SJSA1 (cell line): ENCODE measurements around the gene SBF2. TPM values are rescaled to one million over a fixed set of nuclear protein-coding genes. Genes with fewer than 3 reads are reported as not detected.

ENCODE experiments used
- DNase-seq, 2 experiments: peaks; one replicate each; pipeline ENCODE4 v3.0.0-alpha.2; 2015 to 2020; ENCODE audit warnings: low spot score in 2 of 2, low read depth in 1 of 2
- H3K27ac ChIP-seq: fragments of 250-450 bp; sonication (Bioruptor Pico); 2 replicates; pipeline ENCODE4 v1.5.1; 2020; ENCODE audit warnings: mild to moderate bottlenecking, moderate library complexity
- H3K27me3 ChIP-seq: fragments of 250-450 bp; sonication (Bioruptor Pico); replicated peaks from 2 replicates; pipeline ENCODE4 v1.5.1; 2020; ENCODE audit warnings: mild to moderate bottlenecking, moderate library complexity
- H3K36me3 ChIP-seq: fragments of 250-450 bp; sonication (Bioruptor Pico); 2 replicates; pipeline ENCODE4 v1.5.1; 2020; ENCODE audit warnings: mild to moderate bottlenecking
- H3K4me1 ChIP-seq: fragments of 250-450 bp; sonication (Bioruptor Pico); replicated peaks from 2 replicates; pipeline ENCODE4 v1.6.1; 2021; ENCODE audit warnings: mild to moderate bottlenecking
- H3K4me3 ChIP-seq: fragments of 250-450 bp; sonication (Bioruptor Pico); 2 replicates; pipeline ENCODE4 v1.5.1; 2020; ENCODE audit warnings: mild to moderate bottlenecking
- H3K9me3 ChIP-seq: fragments of 250-450 bp; sonication (Bioruptor Pico); replicated peaks from 2 replicates; pipeline ENCODE4 v1.5.1; 2020; ENCODE audit warnings: mild to moderate bottlenecking
- total RNA-seq: library from RNA; depleted of rRNA; stranded (reverse); fragments of >200 nt; shearing (Covaris generic); gene quantifications from 2 replicates; pipeline ENCODE4 v1.2.3, GENCODE V29; 2014

SBF2 gene
- total RNA-seq, 1 experiment from 2014 or later: 29.7 TPM

DNA sequence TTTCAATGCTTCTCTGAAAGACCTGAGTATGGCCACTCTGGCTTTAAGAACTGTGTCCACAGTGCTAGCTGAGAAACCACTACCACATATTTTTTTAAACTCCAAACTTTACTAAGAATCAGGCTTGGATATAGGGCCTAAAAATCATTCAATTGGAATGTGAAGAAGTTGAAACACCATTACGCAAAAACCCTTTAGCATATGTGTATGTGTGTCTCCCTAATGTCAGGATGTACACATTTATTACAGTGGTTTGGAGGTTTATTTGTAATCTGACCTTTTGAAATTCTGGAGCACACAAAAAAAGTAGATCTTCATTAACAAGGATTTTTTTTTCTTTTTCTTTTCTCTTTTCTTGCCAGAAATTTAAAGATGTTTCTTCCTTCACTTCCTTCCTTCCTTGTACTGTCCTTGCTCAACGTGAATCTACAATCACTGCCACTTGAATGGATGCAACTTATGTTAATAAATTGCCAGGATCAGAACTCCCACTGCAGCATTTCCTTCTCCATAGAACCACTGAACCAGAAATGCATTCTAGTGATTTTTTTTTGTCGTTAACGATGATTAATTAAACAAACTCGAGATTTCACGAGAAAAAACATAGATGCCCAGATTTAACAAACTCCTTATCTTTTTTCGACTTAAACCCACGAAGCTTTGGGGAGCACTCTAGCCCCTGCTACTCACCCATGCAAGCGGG is 7.8 kb upstream of the SBF2 start:
- peak overlapping the region; percentile 69 for H3K27ac ChIP-seq

DNA sequence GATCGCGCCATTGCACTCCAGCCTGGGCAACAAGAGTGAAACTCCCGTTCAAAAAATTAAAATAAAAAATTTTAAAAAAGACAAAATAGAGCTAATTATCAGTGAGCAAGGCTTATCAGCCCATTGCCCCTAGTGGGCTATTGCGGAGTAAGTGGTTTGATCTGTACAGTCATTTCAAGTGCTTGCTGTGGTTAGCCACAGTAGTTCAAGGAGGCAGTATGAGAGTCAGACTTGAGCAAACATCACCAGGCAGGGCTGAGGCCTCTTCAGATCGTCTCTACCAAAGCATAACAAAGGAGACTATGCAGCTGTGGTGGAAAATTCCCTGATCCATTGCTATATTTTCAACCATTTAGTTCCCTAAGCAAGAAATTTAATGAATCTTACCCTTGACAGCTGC is 4.3 kb upstream of the SBF2 start:
- peaks cover 9% of the 10 kb centered on the region for H3K36me3 ChIP-seq

More for the DNA sequence above, 7.8 kb upstream of the SBF2 start:
- peaks cover 41% of the 10 kb centered on the region for H3K4me1 ChIP-seq
- no peaks in the 10 kb centered on the region for H3K27me3 ChIP-seq
- peak in 1 of 2 experiments; percentile 36 for DNase-seq
- no peaks in the 10 kb centered on the region for H3K9me3 ChIP-seq
- H3K4me3 ChIP-seq: peak overlapping the region; percentile 55
- 0 out of 2 replicates have a peak, but pooled peaks cover 3% of the 10 kb centered on the region for H3K36me3 ChIP-seq

DNA sequence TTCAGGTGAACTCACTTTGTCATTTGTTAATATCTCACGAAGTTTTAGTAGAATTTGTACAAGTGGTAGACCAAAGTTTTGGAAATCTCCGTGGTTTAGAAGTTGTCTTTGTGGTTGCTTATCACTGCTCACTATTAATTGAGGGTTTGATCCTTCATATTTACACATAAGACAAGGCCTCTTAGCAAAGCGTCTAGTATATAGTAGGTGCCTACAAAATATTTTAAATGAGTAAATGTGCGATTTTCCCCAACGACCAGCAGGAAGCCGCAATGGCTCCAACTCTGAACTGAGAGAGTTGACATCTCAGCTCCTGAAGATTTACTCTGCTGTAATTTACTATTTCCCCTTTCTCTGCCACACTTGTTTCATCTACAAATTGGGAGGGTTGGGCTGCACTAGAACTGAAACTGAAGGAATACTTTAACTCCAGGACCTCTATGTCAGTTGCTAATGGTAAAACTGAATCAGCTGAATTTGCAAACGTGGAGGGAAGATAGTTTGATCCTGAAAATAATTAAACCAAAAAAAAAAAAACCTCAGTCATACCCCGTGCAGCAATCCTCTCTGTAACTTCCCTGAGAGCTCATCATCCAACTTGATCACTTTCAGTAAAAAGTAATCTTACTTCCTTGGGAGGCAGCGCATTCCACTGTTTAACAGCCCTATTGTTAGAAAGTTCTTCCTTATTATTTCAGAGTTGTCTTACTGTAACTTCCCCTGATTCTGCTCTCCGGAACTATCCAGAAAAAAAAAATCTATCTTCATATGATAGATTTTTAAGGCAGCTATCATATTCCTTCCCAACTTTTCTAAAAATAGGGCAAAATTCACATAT is 1.3 kb upstream of the SBF2 start:
- peak overlapping the region; percentile 96 for H3K27ac ChIP-seq
- no peaks in the 10 kb centered on the region for H3K9me3 ChIP-seq
- peaks cover 22% of the 10 kb centered on the region for H3K36me3 ChIP-seq
- peak overlapping the region; percentile 96 for H3K4me3 ChIP-seq
- H3K4me1 ChIP-seq: peaks cover 28% of the 10 kb centered on the region
- peak in 1 of 2 experiments; percentile 28 for DNase-seq
- H3K27me3 ChIP-seq: no peaks in the 10 kb centered on the region

More for the DNA sequence above, 4.3 kb upstream of the SBF2 start:
- DNase-seq: peak; percentile 56 to 70
- peaks cover 30% of the 10 kb centered on the region for H3K4me1 ChIP-seq
- no peaks in the 10 kb centered on the region for H3K27me3 ChIP-seq
- no peak overlapping the region for H3K27ac ChIP-seq
- no peak overlapping the region for H3K4me3 ChIP-seq
- no peaks in the 10 kb centered on the region for H3K9me3 ChIP-seq

DNA sequence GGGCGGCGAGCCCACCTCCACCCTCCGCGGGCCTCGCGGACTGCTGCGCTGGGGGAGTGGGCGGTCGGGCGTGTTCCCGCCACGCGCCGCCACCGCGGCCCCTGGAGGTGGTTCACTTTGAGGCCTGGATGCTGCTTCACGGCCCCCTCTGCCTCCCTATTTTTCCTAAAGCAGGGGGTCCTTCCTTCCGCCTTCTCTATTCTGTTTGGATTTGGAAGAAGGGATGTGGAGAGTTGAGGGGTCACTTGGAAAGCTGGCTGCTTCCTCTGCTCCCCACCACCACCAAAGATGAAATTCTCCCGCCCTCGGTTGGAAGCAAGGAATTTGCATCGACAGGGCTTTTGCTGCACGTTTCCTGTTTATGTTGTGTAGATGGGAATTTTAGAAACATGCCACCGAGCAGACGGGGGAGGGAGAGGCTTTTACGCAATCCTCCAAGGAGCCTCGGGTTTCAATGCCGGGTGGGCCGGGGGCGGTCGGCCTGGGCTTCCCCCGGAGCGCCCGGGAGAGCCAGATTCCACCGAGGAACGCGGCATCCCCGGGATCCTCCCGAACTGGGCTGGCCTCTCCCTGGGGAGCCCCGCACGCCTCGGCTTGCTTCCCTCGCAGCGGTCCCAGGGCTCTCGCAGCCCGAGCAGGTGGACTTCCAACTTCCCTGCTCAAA is 403 bp upstream of the SBF2 start:
- no peaks in the 10 kb centered on the region for H3K9me3 ChIP-seq
- peak; percentile 76 to 83 for DNase-seq
- H3K4me3 ChIP-seq: peak overlapping the region; percentile 96
- no peaks in the 10 kb centered on the region for H3K27me3 ChIP-seq
- H3K27ac ChIP-seq: peak overlapping the region; percentile 96
- H3K36me3 ChIP-seq: peaks cover 25% of the 10 kb centered on the region
- H3K4me1 ChIP-seq: peaks cover 28% of the 10 kb centered on the region

DNA sequence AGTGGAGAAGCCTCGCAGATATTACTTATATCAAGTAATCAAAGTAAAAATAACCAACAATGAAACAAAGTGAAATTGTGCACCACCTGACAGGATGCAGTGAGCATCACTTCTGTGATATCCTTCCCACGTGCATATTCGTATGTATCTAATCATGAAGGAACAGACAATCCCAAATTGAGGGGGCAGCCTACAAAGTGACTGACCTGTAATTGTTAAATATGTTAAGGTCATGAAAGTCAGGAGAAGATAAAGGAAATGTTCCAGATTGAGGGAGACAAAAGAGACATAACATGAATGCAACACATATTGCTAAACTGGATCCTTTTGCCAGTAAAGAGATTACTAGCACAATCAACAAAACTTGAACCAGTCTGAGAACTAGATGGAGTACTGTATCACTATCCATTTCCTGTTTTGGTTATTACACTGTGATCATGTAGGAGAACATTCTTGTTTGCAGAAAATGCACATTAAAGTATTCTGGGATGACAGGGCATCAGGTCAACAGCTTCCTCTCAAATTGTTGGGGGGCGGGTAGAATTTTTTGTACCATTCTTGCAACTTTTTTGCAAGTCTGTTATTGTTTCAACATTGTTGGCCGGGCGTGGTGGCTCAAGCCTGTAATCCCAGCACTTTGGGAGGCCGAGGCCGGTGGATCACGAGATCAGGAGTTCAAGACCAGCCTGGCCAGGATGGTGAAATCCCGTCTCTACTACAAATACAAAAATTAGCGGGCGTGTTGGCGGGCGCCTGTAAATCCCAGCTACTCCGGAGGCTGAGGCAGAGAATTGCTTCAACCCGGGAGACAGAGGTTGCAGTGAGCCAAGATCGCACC is 2.0 kb downstream of the SBF2 start:
- Histone ChIP-seq H3K27ac (no peak overlapping the region), H3K4me3 (no peak overlapping the region), H3K9me3 (no peaks in the 10 kb centered on the region), H3K27me3 (no peaks in the 10 kb centered on the region), H3K36me3 (peaks cover 26% of the 10 kb centered on the region), H3K4me1 (peaks cover 22% of the 10 kb centered on the region)
- DNase-seq: no peak

DNA sequence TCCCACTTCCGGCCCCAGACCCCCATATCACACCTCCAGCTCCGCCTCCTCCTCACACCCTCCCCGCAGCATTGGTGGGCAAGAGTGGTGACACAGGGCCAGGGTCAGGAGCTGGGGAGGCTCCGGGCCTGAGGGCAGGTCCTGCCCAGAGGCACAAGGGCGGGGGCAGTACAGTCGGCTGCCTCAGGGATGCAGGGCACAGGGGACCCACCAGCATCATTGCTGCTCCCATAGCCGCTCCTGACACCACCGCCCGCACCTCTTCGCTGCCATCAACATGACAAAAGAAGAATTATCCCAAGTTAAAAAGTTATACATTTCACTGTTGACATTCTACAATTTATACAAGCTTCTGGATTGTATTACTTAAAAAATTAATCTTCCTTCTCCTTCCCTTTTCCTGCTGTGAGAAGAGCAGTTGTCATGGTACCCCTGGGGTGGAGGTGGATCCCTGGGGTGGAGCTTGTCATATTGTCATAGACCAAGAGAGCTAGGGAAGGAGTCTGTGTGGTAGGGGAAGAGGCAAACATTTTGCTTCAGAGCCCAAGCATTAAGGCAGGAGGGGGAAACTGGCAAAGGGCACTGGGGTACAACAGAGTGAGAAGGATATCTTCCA is 4.1 kb downstream of the SBF2 start:
- no peak for DNase-seq
- no peak overlapping the region for H3K27ac ChIP-seq
- no peaks in the 10 kb centered on the region for H3K27me3 ChIP-seq
- no peaks in the 10 kb centered on the region for H3K9me3 ChIP-seq
- H3K36me3 ChIP-seq: peaks cover 29% of the 10 kb centered on the region
- no peak overlapping the region for H3K4me3 ChIP-seq
- peaks cover 16% of the 10 kb centered on the region for H3K4me1 ChIP-seq

DNA sequence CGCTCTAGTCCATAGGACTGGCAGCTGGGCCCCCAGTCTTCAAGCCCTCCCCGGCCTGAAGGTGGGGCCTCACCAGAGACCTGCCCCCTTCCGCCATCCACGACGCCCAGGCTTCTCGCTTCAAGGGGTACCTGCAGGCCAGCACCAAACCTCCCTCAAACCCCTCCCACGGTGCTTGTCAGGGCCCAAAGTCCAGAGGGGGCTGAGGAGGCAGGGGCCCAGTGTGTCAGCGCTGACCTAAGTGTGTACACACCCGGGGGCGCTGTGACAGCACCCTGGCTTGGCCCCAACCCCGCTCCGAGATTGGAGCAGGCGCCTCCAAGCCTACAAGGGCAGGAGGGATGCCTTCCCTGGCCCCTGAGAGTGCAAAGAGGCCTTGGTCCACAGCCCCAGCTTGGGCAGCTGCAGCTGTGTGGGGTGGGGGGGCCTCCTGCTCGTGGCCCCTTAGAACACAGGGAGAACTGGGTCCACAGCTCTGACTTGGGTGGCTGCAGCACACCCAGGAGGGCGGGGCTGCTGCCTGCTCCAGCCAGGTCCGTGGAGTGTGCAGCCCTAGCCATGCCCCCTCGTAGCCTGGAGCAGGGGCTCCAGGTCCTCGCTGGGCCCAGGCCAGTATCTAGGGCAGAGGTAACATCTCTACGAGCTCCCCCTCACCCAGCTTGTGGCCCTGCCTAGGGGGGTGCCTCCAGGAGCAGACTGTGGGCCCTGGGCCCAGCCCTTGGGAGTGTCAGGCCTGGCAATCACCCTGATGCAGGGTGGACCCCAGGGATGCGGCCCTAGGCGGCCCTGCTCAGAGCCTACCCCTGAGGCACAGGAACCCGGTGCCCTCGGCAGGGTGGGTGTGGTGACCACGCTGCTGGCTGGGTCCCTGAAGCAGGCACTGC is 4.9 kb downstream of the SBF2 start:
- no peak overlapping the region for H3K4me3 ChIP-seq
- DNase-seq: no peak
- H3K27me3 ChIP-seq: no peaks in the 10 kb centered on the region
- H3K9me3 ChIP-seq: no peaks in the 10 kb centered on the region
- peaks cover 29% of the 10 kb centered on the region for H3K36me3 ChIP-seq
- no peak overlapping the region for H3K27ac ChIP-seq
- peaks cover 13% of the 10 kb centered on the region for H3K4me1 ChIP-seq

DNA sequence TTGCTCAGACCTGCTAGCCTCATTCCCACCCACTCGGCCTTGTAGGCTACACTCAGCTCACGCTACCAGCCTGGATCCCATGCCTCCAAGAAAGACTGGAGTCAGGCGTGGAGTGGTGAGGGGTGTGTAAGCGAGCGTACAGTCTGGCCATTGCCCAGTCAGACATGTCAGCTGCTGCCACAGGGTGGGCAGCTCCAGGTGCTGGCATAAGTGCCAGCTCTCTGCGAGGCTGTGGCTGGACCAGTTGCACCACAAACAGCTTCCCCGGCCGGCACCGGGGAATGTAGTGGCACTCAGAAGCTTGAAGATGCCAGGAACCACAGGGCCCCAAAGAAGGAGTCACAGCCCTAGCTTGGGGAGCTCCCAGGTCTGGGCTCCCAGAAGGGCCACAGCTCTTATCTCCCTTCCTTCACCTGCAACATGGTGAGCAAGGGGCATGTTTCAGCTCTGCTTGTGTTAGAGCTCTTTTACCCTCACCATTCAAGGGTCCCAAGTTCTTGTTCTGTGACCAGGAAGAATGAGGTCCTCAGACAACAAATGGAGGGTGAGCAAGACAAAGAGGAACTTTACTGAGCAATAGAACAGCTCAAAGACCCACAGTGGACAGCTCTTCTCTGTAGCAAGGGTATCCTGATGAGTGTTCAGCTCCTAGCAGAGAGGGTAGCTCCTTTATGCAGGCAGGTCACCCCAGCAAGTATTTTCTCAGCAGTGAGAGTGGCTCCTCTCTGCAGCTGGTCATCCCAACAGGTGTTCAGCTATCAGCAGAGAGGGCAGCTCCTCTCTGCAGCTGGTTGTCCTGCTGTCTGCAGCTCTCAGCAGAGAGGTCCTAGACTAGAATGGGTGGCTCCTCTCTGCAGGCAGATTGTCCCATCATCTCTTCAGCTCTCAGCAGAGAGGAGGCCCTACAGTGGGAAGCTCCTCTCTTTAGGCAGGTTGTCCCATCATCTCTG is 6.0 kb downstream of the SBF2 start:
- no peak overlapping the region for H3K4me3 ChIP-seq
- H3K4me1 ChIP-seq: peaks cover 13% of the 10 kb centered on the region
- no peak overlapping the region for H3K27ac ChIP-seq
- DNase-seq: no peak
- no peaks in the 10 kb centered on the region for H3K27me3 ChIP-seq
- peaks cover 23% of the 10 kb centered on the region for H3K36me3 ChIP-seq
- H3K9me3 ChIP-seq: no peaks in the 10 kb centered on the region

DNA sequence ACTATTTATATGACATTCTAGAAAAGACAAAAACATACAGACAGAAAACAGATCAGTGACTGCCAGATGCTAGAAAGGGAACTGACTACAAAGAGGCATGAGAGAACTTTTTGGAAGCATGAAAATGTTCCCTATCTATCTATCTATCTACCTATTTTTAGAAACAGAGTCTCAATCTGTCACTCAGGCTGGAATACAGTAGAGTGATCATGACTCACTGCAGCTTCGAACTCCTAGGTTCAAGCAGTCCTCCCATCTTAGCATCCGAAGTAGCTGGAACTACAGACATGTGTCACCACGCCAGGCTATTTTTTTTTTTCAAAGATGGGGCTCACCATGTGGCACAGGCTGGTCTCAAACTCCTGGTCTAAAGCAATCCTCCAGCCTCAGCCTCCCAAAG is 6.9 kb downstream of the SBF2 start:
- Histone ChIP-seq H3K4me1 (peaks cover 6% of the 10 kb centered on the region), H3K27ac (no peak overlapping the region), H3K36me3 (peaks cover 22% of the 10 kb centered on the region), H3K27me3 (no peaks in the 10 kb centered on the region), H3K9me3 (no peaks in the 10 kb centered on the region), H3K4me3 (no peak overlapping the region)
- no peak for DNase-seq

DNA sequence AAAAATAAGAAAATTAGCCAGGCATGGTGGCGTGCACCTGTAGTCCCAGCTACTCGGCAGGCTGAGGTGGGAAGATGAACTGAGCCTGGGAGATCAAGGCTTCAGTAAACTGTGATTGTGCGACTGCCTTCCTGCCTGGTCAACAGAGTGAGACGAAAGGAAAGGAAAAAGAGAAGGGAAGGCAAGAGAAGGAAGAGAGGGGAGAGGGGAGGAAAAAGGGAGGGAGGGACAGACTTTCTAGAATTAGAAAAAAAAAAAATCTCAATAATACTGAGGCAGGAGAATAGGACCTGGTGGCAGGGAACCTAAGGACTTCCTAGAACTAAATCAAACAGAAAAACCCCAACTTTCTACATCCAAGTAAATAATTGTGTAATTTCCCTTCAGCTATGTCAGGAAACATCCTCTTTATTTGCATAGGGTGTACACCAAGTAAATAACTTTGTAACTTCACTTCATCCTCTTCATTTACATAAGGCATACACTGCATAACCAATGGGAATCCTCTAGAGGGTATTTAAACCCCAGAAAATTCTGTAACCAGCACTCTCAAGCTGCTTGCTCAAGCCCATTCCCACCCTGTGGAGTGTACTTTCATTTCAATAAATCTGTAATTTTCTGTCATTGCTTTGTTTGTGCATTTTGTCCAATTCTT is 8.7 kb downstream of the SBF2 start:
- no peak overlapping the region for H3K4me3 ChIP-seq
- H3K4me1 ChIP-seq: no peaks in the 10 kb centered on the region
- no peaks in the 10 kb centered on the region for H3K9me3 ChIP-seq
- H3K27me3 ChIP-seq: no peaks in the 10 kb centered on the region
- peaks cover 7% of the 10 kb centered on the region for H3K36me3 ChIP-seq
- DNase-seq: no peak
- H3K27ac ChIP-seq: no peak overlapping the region

DNA sequence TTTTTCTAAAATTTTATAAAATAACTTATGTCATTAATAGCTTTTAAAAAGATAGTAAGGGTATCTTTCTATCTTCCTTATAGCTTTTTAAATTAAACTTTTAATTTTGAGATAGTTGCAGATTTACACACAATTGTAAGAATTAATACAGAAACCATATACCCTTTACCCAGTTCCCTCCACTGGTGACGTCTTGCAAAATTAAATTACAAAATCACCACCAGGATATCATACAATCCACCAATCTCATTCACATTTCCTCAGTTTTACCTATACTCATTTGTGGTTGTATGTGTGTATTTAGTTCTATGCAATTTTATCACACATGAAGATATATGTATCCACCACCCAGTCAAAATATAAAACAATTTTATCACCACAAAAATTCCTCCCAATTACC is 10.0 kb downstream of the SBF2 start:
- Histone ChIP-seq H3K27ac (no peak overlapping the region), H3K36me3 (peaks cover 4% of the 10 kb centered on the region; the same call in 1 of the 2 replicates), H3K9me3 (no peaks in the 10 kb centered on the region), H3K4me3 (no peak overlapping the region), H3K27me3 (no peaks in the 10 kb centered on the region), H3K4me1 (no peaks in the 10 kb centered on the region)
- DNase-seq: no peak
